Stimulated activated CD4-positive, alpha-beta T cell treated with anti-CD3 and anti-CD28 coated beads, Interleukin-2, amount 100 ng/mL, for 24 hours (primary cell): Measurements from ENCODE around the gene ZSCAN18.
A peak's percentile ranks its signal among the peaks of the same experiment; 100 is the strongest.

Experiments used
- DNase-seq, 2 donors: peaks; one replicate each; pipeline ENCODE4 v3.0.0-alpha.2; 2020

The ZSCAN18 gene

GRCh38 chr19:58085348-58085875 lies 12.6 kb downstream of the ZSCAN18 start:
- DNase-seq, result no peak

GRCh38 chr19:58084596-58085347 lies 13.3 kb downstream of the ZSCAN18 start:
- DNase-seq, result no peak

GRCh38 chr19:58083021-58083420 lies 15.0 kb downstream of the ZSCAN18 start:
- no peak for DNase-seq

- no peak for DNase-seq
These were observed 18.2 kb downstream of the ZSCAN18 start for GRCh38 chr19:58079792-58080191.

DNA sequence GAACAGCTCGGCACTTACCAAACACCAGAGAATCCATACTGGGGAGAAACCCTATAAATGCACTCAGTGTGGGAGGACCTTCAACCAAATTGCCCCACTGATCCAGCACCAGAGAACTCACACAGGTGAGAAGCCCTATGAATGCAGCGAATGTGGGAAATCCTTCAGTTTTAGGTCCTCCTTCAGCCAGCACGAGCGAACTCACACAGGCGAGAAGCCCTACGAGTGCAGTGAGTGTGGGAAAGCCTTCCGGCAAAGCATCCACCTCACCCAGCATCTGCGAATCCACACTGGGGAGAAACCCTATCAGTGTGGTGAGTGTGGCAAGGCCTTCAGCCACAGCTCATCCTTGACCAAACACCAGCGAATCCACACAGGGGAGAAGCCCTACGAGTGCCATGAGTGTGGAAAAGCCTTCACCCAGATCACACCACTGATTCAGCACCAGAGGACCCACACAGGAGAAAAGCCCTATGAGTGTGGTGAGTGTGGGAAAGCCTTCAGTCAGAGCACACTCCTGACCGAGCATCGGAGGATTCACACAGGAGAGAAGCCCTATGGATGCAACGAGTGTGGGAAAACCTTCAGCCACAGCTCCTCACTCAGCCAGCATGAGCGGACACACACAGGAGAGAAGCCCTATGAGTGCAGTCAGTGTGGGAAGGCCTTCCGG lies 30.7 kb downstream of the ZSCAN18 start:
- no peak for DNase-seq

GRCh38 chr19:58063712-58064111 lies 34.3 kb downstream of the ZSCAN18 start:
- DNase-seq, result no peak

DNA sequence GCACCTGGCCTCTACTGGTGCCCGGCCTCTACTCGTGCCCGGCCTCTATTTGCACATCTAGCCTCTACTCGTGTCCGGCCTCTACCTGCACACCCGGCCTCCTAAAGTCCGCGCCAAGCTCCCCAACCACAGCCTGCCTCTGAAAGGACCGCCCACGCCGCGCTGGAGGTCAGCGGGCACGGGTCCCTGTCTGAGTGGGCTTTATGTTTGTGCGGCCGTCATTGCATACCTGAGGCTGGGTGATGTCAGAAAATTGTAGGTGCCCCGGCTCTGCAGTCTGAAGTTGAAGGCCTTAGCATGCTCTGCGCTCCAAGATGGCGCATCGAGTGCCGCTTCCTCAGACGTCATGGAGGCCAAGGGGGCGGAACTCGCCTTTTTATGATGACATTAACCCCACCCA lies 37.8 kb downstream of the ZSCAN18 start:
- no peak for DNase-seq

DNA sequence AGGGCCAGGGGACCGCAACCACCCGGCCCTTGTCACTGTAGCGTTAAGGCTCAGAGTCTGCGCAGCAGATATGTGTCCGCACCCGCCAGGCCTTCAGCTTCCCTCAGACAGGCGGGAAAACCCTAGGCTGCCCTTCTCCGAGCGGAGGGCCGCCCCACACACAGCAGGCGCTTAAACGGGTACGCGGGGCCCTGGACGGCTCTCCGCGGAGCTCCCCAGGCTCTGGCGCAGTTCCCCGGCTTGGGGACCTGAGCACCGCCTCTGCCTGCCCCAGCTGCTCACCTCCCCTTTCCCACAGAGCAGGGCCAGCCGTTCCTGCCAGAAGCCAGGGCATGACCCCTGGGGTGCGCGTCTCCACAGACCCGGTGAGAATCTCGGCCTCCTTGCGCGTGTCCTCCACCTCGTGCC lies 38.4 kb downstream of the ZSCAN18 start:
- DNase-seq, result no peak

DNA sequence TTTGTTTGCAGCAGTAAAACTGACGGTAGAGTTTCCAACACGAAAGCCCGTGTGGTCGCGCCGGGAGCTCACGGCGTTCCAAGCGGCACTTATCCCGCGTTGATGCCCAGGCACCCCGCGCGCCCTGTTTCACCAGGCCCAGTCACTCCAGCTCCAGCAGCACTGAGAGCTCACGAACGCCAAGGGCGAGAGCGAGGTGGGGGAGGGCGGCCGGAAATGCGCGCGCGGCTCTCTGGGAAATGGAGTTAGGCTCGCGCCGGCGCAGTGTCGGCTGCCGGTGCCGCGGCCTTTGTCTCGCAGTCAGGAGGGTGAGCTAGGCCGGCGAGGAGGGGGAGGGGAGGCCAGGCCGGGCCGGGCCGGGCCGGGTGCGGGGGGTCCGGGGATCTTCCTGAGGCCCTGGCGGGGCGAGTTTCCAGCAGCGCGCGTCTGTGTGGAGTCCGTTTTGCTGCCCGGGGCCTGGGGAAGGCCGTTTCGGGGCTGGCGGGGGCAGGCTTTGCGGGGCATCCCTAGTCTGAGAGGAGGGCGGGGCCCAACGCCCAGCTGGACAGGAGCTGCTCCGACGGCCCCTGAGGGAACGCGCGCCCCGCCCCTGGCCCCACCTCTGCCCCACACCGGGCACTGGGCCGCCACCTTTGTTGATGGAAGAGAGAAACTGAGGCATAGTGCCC lies 38.9 kb downstream of the ZSCAN18 start, which contains the start of gene ZNF135:
Gene ZNF135, plus strand, starts transcription at position 280 of the 668 bp plus-strand sequence. CDS start 721 bp downstream, outside the sequence.
- peak; percentile 56 to 62 for DNase-seq

DNA sequence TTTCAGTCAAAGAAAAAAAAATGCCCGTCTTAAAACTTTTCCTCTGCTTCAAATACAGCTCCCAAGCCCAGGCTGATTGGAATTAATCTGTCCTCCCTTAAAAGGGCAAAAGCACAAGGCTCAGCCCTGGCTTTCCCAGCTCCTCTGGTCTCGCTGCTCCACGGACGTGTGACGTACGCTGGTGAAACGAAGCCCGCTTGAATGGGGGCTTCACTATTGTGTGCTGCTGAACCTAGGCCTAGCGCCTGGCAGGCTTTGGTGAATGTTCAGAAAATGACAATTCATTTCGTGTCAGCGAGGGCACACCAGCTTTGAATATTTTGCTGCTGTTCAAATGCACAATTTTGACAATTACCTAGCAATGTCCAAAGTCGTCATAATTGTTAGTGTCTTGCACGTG lies 39.6 kb downstream of the ZSCAN18 start:
- no peak for DNase-seq

DNA sequence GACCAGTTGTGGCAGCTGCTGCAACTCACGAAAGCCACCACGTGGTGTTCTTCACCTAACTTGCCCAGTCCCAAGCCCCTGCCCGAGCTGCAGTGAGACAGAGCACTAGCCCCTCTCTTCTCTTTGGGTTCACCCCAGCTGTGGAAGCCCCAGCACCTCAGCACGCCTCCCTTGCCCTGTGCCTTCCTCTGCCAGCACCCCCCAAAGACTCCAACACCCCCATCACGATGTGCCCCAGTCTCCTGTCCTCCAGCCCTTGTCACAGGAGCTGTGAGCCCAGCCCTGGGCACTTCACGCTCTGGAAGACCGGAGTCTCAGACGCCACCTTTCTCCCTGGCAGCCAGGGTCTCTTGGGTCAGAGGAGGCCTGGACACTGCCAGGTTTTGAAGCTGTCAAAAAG lies 41.2 kb downstream of the ZSCAN18 start:
- DNase-seq, result no peak

DNA sequence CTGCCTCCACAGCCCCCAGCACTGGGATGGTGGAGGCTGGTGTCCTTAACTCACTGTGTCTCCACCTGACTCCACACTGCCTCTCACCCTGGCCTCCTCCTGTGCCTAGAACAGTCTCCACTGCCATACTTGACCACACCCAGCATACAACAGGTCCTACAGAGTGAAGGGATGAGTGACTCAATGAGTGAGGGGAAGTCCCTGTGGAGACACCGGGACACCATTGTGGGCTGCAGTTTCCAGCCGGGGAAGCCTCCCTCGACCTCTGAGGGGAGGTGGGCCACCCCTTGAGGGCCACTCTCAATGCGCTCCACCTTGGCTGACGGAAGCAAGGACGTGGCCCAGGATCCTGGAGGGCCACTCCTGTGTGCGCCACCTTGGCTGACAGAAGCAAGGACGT lies 41.8 kb downstream of the ZSCAN18 start:
- DNase-seq, result no peak

DNA sequence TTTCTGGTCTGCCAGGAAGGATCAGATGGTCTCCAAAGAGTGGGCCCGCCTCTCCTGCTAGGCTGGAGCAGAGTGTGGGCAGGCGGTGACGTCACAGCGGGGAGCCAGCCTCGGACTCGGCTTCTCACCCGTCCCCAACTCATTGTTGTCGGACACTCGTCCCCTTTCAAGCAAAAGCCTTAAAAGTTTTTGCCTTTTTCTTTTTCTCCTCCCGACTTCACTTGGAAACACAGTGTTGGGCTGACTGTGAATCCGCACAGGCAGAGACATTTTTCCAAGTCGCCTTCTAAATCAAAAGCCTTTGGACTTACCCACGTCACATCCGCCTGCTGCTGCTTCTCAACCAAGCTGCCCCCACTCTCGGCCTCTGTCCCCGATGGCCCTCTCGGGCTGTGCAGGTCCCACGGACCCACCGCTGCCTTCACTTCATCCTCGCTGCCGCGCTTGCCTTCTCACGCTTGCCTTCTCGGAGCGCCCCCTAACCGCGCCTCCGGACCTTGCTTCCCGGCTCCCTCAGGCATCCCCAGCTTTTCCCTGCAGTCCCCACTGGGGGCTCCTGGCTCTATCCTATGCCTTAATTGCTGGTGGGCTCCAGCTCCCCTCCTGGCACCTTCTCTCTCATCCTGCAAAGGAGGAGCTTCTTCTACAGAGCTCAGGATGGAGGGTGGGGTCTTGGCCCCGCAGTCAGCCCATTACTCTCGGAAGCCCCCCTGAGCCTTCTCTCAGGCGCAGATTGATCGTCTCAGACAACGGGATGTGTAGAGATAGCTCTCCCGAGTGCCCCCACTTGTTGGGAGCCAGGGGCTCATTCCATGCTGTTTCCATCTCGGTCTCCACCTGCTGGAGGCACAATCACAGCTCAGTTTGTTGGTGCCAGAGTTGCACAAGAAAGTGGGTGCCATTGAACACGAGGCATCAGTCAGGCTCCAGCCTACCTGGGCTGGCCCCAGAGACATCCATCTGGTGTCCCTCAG lies 42.8 kb downstream of the ZSCAN18 start:
- no peak for DNase-seq

- no peak for DNase-seq
These were observed 44.4 kb downstream of the ZSCAN18 start for GRCh38 chr19:58053480-58054156.

- no peak for DNase-seq
These were observed 45.8 kb downstream of the ZSCAN18 start for GRCh38 chr19:58052256-58052655.

- no peak for DNase-seq
These were observed 50.4 kb downstream of the ZSCAN18 start for GRCh38 chr19:58047672-58048071.

GRCh38 chr19:58046856-58047255 lies 51.2 kb downstream of the ZSCAN18 start:
- no peak for DNase-seq

- no peak for DNase-seq
These were observed 52.5 kb downstream of the ZSCAN18 start for GRCh38 chr19:58045411-58046050.

DNA sequence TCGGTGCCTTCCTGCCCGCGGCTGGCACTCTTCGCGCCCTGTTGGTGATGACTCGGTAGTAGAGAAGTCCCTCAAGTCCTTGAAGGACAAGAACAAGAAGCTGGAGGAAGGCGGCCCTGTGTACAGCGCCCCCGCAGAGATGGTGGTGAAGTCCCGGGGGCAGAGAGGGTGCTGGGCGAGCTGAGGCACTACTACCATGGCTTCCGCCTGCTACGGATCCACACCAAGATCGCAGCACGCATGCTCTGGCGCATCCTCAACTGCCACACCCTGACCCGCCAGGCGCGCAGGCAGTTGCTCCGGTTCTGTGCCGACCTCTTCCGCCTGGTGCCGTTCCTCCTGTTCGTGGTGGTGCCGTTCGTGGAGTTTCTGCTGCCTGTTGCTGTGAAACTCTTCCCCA lies 53.1 kb downstream of the ZSCAN18 start:
- no peak for DNase-seq

GRCh38 chr19:58044391-58044790 lies 53.6 kb downstream of the ZSCAN18 start:
- no peak for DNase-seq
